Measurements from ENCODE around the gene DNAAF8. TPM values are rescaled to one million over a fixed set of nuclear protein-coding genes. Genes with fewer than 3 reads are reported as not detected.

The DNAAF8 gene
- total RNA-seq (0.77 and 1.2 TPM in 2 replicates), polyA plus RNA-seq (0.07 and 1.2 TPM in 2 replicates)

DNA sequence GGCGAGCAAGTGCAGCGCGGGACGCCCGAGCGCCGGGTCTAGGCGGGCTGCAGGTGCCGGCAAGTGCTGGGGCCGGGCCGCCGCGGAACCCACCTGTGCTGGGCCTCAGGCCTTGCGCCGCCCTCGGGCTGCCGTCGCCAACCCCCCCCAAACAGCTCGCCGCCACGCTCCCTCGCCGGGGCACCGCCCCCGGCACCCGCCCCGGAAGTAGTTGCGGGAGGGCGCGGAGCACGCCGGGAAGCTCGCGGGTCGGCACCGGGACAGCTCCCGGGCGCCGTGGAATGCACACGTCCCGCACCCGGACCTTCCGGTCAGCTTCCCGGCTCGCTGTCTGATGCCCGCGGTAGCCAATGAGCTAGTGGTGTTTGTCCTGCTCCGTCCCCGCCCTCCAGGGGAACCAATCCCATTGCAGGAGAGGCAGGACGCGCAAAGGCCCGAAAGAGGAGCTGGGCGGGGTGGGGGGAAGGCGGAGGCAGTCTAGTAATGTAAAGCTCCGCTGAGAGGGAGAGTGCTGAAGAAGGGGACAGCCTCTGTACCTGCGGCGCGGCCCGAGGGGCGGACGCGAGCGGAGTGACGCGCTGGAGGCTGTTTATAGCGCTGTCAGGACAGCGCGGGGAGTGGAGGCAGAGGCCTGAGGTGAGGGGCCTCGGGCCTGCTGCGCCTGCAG, at the start of gene DNAAF8, which contains the start of gene ANKS3:
TSS of gene DNAAF8 (plus strand) at position 475 of the 667 bp plus-strand sequence. CDS start 1,978 bp downstream, outside the sequence.
TSS of gene ANKS3 (minus strand) at position 209 of the 667 bp plus-strand sequence. CDS start 4,122 bp downstream, outside the sequence.
- H3K27me3 ChIP-seq: no peaks in the 10 kb centered on the region
- TF ChIP-seq, protein P1, sequence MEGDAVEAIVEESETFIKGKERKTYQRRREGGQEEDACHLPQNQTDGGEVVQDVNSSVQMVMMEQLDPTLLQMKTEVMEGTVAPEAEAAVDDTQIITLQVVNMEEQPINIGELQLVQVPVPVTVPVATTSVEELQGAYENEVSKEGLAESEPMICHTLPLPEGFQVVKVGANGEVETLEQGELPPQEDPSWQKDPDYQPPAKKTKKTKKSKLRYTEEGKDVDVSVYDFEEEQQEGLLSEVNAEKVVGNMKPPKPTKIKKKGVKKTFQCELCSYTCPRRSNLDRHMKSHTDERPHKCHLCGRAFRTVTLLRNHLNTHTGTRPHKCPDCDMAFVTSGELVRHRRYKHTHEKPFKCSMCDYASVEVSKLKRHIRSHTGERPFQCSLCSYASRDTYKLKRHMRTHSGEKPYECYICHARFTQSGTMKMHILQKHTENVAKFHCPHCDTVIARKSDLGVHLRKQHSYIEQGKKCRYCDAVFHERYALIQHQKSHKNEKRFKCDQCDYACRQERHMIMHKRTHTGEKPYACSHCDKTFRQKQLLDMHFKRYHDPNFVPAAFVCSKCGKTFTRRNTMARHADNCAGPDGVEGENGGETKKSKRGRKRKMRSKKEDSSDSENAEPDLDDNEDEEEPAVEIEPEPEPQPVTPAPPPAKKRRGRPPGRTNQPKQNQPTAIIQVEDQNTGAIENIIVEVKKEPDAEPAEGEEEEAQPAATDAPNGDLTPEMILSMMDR (IDR thresholded peaks at IDR 0.05; ENCODE audit: low read depth, low read length): no peak
- H3K4me3 ChIP-seq: peak within 1 kb of the TSS; percentile 70
- no peaks in the 10 kb centered on the region for H3K4me1 ChIP-seq (ENCODE audit: low read depth)
- peak; percentile 98 to 99 for DNase-seq (ENCODE audit: low read depth in 1 of 2, low spot score in 1 of 2)
- peaks cover 2% of the 10 kb centered on the region for H3K36me3 ChIP-seq
- H3K9me3 ChIP-seq (ENCODE audit: low read depth): no peaks in the 10 kb centered on the region
- peak within 1 kb of the TSS; percentile 79 for H3K27ac ChIP-seq

DNA sequence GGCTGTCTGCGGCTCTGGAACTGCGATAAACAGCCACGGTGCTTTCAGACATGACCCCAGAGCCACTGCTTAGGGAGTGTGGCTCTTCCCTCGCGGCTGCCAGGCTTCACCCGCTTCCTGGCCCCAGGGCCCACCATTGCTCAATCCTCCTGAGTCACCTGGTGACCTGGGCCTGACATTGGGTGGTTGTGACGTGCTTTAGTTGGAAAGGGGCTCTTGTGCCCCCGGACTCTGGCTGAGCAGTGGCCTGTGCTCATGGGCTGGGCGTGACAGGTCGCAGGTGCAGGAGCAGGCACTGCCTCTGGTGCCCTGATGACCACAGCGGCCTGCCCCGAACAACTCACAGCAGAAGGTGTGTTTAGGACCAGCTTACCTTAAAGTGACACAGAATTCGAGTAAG, 49.6 kb upstream of the DNAAF8 start:
- Histone ChIP-seq H3K4me1 (ENCODE audit: low read depth) (peaks cover under 1% of the 10 kb centered on the region), H3K36me3 (peaks cover 6% of the 10 kb centered on the region)

DNA sequence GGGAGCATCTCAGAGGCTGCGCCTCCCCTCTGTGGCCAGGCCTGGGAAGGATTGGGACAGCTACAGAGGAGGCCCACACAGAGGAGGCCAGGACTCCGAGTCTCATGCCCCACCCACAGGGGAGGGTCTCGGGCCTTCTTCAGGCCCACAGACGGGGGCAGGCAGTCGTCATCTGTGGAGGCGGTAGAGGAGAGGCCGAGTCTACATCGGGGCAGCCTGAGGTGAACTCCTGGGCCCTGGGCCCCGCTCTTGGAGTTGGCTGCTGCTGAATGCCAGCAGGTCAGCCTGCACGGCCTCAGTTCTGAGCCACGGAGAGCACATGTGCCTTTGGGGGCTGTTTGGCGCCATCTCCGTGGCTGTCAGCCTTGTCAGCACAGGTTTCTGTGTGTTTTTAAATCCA, 49.0 kb upstream of the DNAAF8 start:
- Histone ChIP-seq H3K4me3 (no peak overlapping the region), H3K27me3 (no peaks in the 10 kb centered on the region), H3K9me3 (ENCODE audit: low read depth) (no peaks in the 10 kb centered on the region), H3K4me1 (ENCODE audit: low read depth) (no peaks in the 10 kb centered on the region), H3K27ac (no peak overlapping the region), H3K36me3 (peaks cover 6% of the 10 kb centered on the region)
- TF ChIP-seq, protein P1 (IDR thresholded peaks at IDR 0.05; ENCODE audit: low read depth, low read length): no peak
- no peak for DNase-seq (ENCODE audit: low read depth in 1 of 2, low spot score in 1 of 2)

More for the DNA sequence above, 49.6 kb upstream of the DNAAF8 start:
- H3K9me3 ChIP-seq (ENCODE audit: low read depth): no peaks in the 10 kb centered on the region
- no peak for DNase-seq (ENCODE audit: low read depth in 1 of 2, low spot score in 1 of 2)
- H3K4me3 ChIP-seq: no peak overlapping the region
- no peaks in the 10 kb centered on the region for H3K27me3 ChIP-seq
- H3K27ac ChIP-seq: no peak overlapping the region
- TF ChIP-seq, protein P1 (IDR thresholded peaks at IDR 0.05; ENCODE audit: low read depth, low read length): no peak

DNA sequence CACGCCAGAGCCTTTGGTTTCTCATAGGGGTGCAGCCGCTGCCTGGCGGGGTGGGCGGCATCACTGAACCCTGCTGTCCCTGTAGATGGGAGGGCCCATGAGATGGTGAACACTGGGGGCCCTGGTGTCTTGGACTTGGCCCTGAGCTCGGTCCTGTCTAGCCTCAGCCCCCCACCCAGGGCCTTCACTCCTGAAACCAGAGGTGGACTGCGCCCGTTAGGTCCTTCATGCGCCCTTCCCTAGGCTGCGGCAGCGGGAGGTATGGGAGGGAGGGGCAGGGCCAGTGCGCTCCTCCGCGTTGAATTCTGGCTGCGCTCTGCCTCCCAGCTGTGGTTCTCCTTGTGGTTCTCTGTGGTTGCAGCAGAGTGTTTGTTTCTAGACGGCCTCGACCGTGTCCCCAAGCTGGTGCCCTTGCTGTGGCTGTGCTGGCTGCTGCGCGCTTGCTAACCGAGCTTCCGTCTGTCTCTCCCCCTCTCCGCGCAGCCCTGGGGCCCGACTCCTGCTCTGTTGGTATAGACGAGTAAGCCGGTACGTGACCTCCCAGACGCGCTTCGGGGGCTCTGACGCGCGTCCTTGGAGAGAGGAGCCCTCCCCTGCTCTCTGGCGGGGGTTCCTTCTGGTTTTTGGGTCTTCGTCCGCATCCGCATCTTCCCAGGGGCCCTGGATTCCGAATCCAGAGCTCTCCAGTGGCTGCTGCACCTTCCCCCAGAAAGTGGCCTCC, 48.4 kb upstream of the DNAAF8 start:
- TF ChIP-seq, protein P1 (IDR thresholded peaks at IDR 0.05; ENCODE audit: low read depth, low read length): no peak
- H3K9me3 ChIP-seq (ENCODE audit: low read depth): no peaks in the 10 kb centered on the region
- no peak overlapping the region for H3K27ac ChIP-seq
- H3K4me3 ChIP-seq: no peak overlapping the region
- peaks cover 6% of the 10 kb centered on the region for H3K36me3 ChIP-seq
- no peaks in the 10 kb centered on the region for H3K27me3 ChIP-seq
- DNase-seq (ENCODE audit: low read depth in 1 of 2, low spot score in 1 of 2): no peak
- no peaks in the 10 kb centered on the region for H3K4me1 ChIP-seq (ENCODE audit: low read depth)

DNA sequence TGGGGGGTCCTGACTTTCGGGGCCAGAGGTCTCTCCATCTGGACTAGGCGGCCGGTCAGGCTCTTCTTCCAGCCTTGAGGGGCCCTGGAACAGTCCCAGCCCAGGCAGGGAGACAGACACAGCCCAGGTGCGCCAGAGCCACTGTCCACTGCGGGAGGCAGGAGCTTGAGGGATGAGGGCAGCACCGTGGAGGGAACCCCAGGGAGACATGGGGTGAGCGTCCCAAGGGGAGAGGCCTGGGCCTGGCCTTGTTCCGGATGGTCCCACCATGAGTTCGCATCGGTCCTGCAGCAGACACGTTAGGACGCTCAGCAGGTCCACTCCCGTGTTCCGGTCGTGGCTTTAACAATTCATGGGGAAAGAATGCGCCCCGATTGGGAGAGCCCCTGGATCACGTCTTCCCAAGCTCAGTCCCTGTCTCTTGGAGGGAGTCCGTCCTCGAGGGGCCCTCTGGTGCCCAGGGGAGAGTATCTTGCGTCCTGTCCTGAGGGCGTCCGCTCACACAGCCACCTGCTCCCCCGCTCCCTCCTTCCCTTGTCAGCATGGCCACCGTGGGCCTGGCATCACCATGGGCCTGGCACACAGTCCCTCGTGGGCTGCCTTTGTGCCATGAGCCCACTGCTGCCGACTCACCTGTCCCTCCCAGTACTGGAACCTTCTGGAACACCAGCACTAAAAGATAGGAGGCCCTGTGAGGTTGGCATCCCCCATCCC, 47.7 kb upstream of the DNAAF8 start:
- no peak overlapping the region for H3K27ac ChIP-seq
- DNase-seq (ENCODE audit: low read depth in 1 of 2, low spot score in 1 of 2): no peak
- H3K36me3 ChIP-seq: peaks cover 6% of the 10 kb centered on the region
- H3K4me3 ChIP-seq: no peak overlapping the region
- H3K9me3 ChIP-seq (ENCODE audit: low read depth): no peaks in the 10 kb centered on the region
- no peaks in the 10 kb centered on the region for H3K27me3 ChIP-seq
- TF ChIP-seq, protein P1 (IDR thresholded peaks at IDR 0.05; ENCODE audit: low read depth, low read length): no peak
- H3K4me1 ChIP-seq (ENCODE audit: low read depth): no peaks in the 10 kb centered on the region
